ENCODE data around the gene NRROS. TPM values are rescaled to one million over a fixed set of nuclear protein-coding genes. Genes with fewer than 3 reads are reported as not detected.
"Not testable (repeated sequence)": the region's sequence is repeated elsewhere in the genome, so short reads cannot be mapped to it uniquely, and the experiment has no call there.

NRROS gene
- total RNA-seq, 1 experiment from 2014 or later = 0.07 TPM

DNA sequence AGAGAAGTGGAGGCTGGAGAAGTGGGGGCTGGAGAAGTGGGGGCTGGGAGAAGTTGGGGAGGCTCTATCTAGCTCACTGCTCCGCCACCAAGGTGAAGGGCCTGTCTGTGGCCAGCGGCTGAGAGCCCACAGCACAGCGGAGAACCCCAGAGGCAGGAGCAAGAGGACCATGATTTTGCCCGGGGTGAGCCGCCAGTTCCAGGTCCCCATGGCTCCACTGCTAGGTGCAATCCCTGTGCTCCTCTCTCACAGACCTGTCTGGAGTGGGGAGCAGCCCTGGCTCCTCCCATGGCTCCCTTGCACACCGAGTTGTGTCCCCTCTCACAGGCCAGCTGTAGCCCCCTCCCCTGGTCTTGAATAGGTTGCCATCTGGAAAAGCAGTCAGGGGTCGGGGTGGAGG is 4.7 kb upstream of the NRROS start:
- Histone ChIP-seq H2AFZ (ENCODE audit: low read length) (no peak overlapping the region), H3K9ac (ENCODE audit: low read length) (no peak overlapping the region), H3K9me3 (ENCODE audit: low read length) (no peaks in the 10 kb centered on the region), H3K4me2 (ENCODE audit: low read length) (no peak overlapping the region), H3F3A (ENCODE audit: low read length, unreplicated experiment) (no peaks in the 10 kb centered on the region), H3K4me1 (ENCODE audit: insufficient read depth, low read length) (peaks cover 15% of the 10 kb centered on the region; the same call in 1 of the 2 replicates), H3K27ac (ENCODE audit: low read length) (no peak overlapping the region), H3K9me2 (replicated peaks; ENCODE audit: low read length) (no peaks in the 10 kb centered on the region), H3K36me3 (ENCODE audit: low read depth, low read length) (no peaks in the 10 kb centered on the region), H3K4me3 (ENCODE audit: low read length) (no peak overlapping the region), H4K20me1 (ENCODE audit: low read length) (no peaks in the 10 kb centered on the region), H3K27me3 (ENCODE audit: low read length) (peaks cover 14% of the 10 kb centered on the region), H3K79me2 (ENCODE audit: low read length) (no peaks in the 10 kb centered on the region)
- DNase-seq (no peak), ATAC-seq (no peak)
- CTCF ChIA-PET = no interaction called here
- POLR2A ChIA-PET (ENCODE audit: unreplicated experiment) = no interaction called here
- BruUV-seq (replicated peaks) = no TSS peak
- TF ChIP-seq EZH2phosphoT487 (IDR thresholded peaks at IDR 0.05; ENCODE audit: borderline replicate concordance, low read length) (no peak), EZH2 (IDR thresholded peaks at IDR 0.05; ENCODE audit: low read length, unreplicated experiment) (no peak)
- TF ChIP-seq, protein P1, sequence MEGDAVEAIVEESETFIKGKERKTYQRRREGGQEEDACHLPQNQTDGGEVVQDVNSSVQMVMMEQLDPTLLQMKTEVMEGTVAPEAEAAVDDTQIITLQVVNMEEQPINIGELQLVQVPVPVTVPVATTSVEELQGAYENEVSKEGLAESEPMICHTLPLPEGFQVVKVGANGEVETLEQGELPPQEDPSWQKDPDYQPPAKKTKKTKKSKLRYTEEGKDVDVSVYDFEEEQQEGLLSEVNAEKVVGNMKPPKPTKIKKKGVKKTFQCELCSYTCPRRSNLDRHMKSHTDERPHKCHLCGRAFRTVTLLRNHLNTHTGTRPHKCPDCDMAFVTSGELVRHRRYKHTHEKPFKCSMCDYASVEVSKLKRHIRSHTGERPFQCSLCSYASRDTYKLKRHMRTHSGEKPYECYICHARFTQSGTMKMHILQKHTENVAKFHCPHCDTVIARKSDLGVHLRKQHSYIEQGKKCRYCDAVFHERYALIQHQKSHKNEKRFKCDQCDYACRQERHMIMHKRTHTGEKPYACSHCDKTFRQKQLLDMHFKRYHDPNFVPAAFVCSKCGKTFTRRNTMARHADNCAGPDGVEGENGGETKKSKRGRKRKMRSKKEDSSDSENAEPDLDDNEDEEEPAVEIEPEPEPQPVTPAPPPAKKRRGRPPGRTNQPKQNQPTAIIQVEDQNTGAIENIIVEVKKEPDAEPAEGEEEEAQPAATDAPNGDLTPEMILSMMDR (conservative IDR thresholded peaks at IDR 0.05; ENCODE audit: low read depth, low read length) = no peak
- intact Hi-C loops (cut with micrococcal nuclease) = no loop called here

DNA sequence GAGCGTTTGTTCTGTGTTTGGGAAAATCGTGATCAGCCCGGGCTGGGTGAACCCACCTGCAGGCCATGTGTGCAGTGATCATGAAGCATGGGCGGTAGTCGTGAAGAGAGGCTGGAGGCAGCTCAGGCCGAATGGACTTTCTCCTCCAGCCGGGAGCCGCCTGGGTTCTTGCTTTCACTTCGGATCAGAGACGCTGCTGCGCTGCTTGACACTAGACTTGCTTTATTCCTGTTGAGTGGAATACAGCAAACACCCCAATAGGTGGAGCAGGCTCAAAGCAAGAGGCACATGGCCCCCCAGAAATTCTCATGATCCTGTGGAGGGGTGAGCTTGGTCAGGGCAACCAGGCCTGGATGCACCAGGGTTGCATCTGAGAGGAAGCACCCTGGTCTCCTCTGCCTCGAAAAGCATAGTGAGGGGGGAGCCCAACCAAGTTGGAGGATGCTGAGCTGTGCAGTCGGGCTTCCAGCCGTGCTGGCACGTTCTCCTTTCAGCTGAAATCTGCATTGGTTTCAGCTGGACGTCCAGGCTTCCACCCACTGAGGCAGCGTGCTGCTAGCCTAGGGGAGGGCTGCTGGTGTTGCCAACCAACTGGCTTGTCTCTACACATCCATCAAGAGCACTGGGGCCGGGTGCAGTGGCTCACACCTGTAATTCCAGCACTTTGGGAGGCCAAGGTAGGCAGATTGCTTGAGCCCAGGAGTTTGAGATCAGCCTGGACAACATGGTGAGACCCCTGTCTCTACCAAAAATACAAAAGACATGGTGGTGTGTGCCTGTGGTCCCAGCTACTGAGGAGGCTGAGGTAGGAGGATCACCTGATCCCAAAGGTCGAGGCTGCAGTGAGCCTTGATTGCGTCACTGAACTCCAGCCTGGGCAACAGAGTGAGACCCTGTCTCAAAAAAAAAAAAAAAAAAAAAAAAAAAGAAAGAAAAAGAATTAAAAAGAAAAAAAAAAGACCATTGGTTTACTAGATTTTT is 2.8 kb upstream of the NRROS start:
- peaks cover 14% of the 10 kb centered on the region; the same call in 1 of the 2 replicates for H3K4me1 ChIP-seq (ENCODE audit: insufficient read depth, low read length)
- no peaks in the 10 kb centered on the region for H3K79me2 ChIP-seq (ENCODE audit: low read length)
- no peak for ATAC-seq
- H3K9ac ChIP-seq (ENCODE audit: low read length) = no peak overlapping the region
- no peaks in the 10 kb centered on the region for H3K9me2 ChIP-seq (replicated peaks; ENCODE audit: low read length)
- no peak overlapping the region for H3K4me2 ChIP-seq (ENCODE audit: low read length)
- no peak overlapping the region for H2AFZ ChIP-seq (ENCODE audit: low read length)
- H4K20me1 ChIP-seq (ENCODE audit: low read length) = no peaks in the 10 kb centered on the region
- H3K9me3 ChIP-seq (ENCODE audit: low read length) = no peaks in the 10 kb centered on the region
- CTCF ChIA-PET = interaction anchor here (1.5 kb wide), 1 partner anchor 35 kb away, joined by 12 read pairs; no protein-coding TSS in a partner anchor
- H3K36me3 ChIP-seq (ENCODE audit: low read depth, low read length) = no peaks in the 10 kb centered on the region
- H3K27me3 ChIP-seq (ENCODE audit: low read length) = peaks cover 18% of the 10 kb centered on the region
- DNase-seq = no peak
- no peak for TF ChIP-seq EZH2phosphoT487 (IDR thresholded peaks at IDR 0.05; ENCODE audit: borderline replicate concordance, low read length)
- no peak for TF ChIP-seq EZH2 (IDR thresholded peaks at IDR 0.05; ENCODE audit: low read length, unreplicated experiment)
- TF ChIP-seq, protein P1 (conservative IDR thresholded peaks at IDR 0.05; ENCODE audit: low read depth, low read length) = no peak
- H3F3A ChIP-seq (ENCODE audit: low read length, unreplicated experiment) = no peaks in the 10 kb centered on the region
- H3K27ac ChIP-seq (ENCODE audit: low read length) = no peak overlapping the region
- no TSS peak for BruUV-seq (replicated peaks)
- intact Hi-C loops (cut with micrococcal nuclease) = no loop called here
- POLR2A ChIA-PET (ENCODE audit: unreplicated experiment) = no interaction called here
- H3K4me3 ChIP-seq (ENCODE audit: low read length) = no peak overlapping the region

DNA sequence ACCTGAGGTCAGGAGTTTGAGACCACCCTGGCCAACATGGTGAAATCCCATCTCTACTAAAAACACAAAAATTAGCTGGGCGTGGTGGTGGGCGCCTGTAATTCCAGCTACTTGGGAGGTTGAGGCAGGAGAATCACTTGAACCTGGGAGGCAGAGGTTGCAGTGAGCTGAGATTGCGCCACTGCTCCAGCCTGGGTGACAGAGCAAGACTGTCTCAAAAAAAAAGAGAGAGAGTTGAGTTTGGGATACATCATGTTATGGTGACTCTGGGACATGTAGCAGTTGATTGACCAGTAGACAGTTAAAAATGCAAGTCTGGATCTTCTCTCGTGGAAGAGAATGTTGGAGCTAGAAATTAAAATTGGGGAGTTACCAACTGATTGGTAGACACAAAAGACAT is 1.6 kb upstream of the NRROS start:
- H4K20me1 ChIP-seq (ENCODE audit: low read length); DNase-seq; H3F3A ChIP-seq (ENCODE audit: low read length, unreplicated experiment); BruUV-seq (replicated peaks); H3K4me1 ChIP-seq (ENCODE audit: insufficient read depth, low read length); H3K4me2 ChIP-seq (ENCODE audit: low read length); intact Hi-C loops (cut with micrococcal nuclease); ATAC-seq; H3K36me3 ChIP-seq (ENCODE audit: low read depth, low read length); POLR2A ChIA-PET (ENCODE audit: unreplicated experiment); H3K4me3 ChIP-seq (ENCODE audit: low read length); H3K79me2 ChIP-seq (ENCODE audit: low read length); H3K9me2 ChIP-seq (replicated peaks; ENCODE audit: low read length); H3K9me3 ChIP-seq (ENCODE audit: low read length); H3K27ac ChIP-seq (ENCODE audit: low read length); H2AFZ ChIP-seq (ENCODE audit: low read length); H3K9ac ChIP-seq (ENCODE audit: low read length): not testable (repeated sequence)
- H3K27me3 ChIP-seq (ENCODE audit: low read length) = peaks cover 18% of the 10 kb centered on the region
- CTCF ChIA-PET = interaction anchor here (1.5 kb wide), 1 partner anchor 33 kb away, joined by 12 read pairs; no protein-coding TSS in a partner anchor

All from PC-3 (cell line).